C4-2B (cell line): Measurements from ENCODE around the gene AKAIN1.

Source experiments
- H3K27ac ChIP-seq: fragments of 450-650 bp; 2 replicates; pipeline ENCODE4 v1.5.1; 2017
- CTCF ChIP-seq: fragments of 450-650 bp; conservative IDR thresholded peaks from 2 replicates; pipeline ENCODE4 v1.5.1; 2017; ENCODE audit warnings: mild to moderate bottlenecking
- ZFX ChIP-seq: fragments of 450-650 bp; IDR thresholded peaks from 2 replicates; pipeline ENCODE4 v1.6.1; 2017

AKAIN1 gene

GRCh38 chr18:5146093-5146492 lies 51.0 kb downstream of the AKAIN1 start:
- TF ChIP-seq CTCF (no peak), ZFX (no peak)
- H3K27ac ChIP-seq: no peak overlapping the region

DNA sequence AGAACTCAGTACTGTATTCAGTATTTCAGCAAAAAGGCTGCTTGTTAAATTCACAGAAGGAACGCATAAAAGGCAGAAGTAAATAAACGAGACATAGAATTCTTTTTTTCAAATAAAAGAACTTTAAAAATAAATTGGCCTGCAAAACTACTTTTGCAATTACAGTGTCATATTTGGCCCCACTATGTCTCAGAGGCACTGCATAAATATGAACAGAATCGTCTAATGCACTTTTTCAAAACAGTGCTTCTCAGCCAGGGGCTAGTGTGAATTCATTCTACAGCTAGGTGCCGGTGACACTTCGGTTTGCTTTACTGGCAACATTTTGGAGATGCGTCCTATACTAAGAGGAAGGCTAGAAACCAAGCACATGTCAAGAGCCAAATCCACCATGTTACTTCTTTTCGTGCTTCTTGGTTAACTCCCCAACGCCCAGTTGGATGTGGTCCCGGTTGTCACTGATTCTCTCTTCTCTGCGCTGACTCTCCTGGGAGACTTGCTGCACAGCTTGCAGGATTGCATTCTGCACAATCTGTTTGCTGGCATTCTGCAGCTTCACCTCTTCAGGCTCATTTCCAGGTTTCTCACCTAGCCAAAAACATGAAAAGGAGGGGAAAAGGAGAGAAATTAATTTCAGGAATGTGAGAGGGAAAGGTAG lies 51.8 kb downstream of the AKAIN1 start:
- no peak for TF ChIP-seq CTCF
- TF ChIP-seq ZFX: no peak
- H3K27ac ChIP-seq: no peak overlapping the region

- TF ChIP-seq CTCF (no peak), ZFX (no peak)
- no peak overlapping the region for H3K27ac ChIP-seq
These were observed 52.4 kb downstream of the AKAIN1 start for GRCh38 chr18:5144629-5145028.

- no peak overlapping the region for H3K27ac ChIP-seq
- TF ChIP-seq ZFX (no peak), CTCF (no peak)
These were observed 54.2 kb downstream of the AKAIN1 start for GRCh38 chr18:5142859-5143258.

DNA sequence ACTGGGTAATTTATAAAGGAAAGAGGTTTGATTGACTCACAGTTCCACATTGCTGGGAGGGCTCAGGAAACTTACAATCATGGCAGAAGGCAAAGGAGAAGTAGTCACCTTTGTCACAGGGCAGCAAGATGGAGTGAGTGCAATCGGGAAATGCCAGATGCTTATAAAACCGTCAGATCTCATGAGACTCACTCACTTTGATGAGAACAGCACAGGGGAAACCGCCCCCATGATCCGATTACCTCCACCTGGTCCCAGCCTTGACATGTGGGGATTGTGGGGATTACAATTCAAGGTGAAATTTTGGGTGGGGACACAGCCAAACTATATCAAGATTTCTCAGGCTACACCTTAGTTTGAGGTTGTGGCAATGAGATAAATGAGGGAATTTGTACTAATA lies 54.9 kb downstream of the AKAIN1 start:
- TF ChIP-seq ZFX: no peak
- TF ChIP-seq CTCF: no peak
- H3K27ac ChIP-seq: no peak overlapping the region

DNA sequence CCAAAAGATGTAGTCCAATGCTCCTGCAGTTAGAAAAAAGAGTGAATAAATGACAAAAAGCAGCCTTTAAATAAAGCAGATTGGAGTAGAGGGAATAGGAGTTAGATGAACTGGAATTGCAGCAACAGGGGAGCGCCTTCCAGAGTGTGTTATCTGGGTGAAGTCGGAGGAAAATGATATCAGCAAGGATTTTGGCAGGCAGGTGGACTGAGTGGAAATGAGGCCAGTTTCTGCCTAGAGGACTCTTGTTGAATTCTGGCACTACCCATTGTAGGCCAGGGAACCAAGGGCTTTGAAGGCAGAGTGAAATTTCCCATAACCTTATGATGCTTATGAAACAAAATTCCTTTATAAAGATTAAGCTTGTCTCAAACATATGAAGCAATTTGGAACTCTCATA lies 59.8 kb downstream of the AKAIN1 start:
- no peak for TF ChIP-seq ZFX
- TF ChIP-seq CTCF: no peak
- H3K27ac ChIP-seq: no peak overlapping the region

DNA sequence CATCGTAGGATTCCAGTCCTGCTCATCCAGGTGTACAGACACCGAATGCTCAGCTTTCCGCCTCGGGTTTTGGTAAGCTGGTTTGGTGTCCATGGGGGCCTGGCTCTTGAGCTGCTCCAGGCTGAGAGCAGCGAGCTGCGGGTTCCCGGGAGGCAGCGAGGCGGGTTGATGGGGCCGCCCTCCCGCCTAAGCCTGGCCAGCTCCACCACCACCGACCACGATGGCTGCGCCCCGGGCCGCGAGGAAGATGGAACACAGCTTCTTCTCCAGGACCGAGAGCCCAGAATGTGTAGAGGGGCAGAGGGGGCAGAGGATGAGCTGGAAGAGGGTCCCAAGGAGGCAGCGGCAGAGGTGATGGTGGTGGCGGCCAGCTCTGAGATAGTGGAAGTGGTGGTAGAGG lies 64.1 kb downstream of the AKAIN1 start:
- TF ChIP-seq ZFX (no peak), CTCF (no peak)
- H3K27ac ChIP-seq: no peak overlapping the region
